ENCODE data around the gene VBP1. TPM values are rescaled to one million over a fixed set of nuclear protein-coding genes. Genes with fewer than 3 reads are reported as not detected.

VBP1 gene
- total RNA-seq, 1 experiment from 2014 or later = 73.6 TPM

Other genes starting within 250 kb of the VBP1 start
- 1.4 and 2.1 TPM in 2 replicates for gene F8, start 193.7 kb upstream of the VBP1 start, total RNA-seq (2014; rRNA removed; shearing (Covaris generic))
- gene FUNDC2, start 189.6 kb upstream of the VBP1 start, total RNA-seq (2014; rRNA removed; shearing (Covaris generic)) = 50.0 and 56.0 TPM in 2 replicates
- 10.0 and 13.4 TPM in 2 replicates for gene CMC4, start 145.3 kb upstream of the VBP1 start, total RNA-seq (2014; rRNA removed; shearing (Covaris generic))
- gene MTCP1, start 145.3 kb upstream of the VBP1 start, total RNA-seq (2014; rRNA removed; shearing (Covaris generic)) = 5.9 and 9.3 TPM in 2 replicates
- 7.9 and 9.9 TPM in 2 replicates for gene BRCC3, start 145.0 kb upstream of the VBP1 start, total RNA-seq (2014; rRNA removed; shearing (Covaris generic))
- 3.6 and 4.4 TPM in 2 replicates for gene RAB39B, start 48.0 kb downstream of the VBP1 start, total RNA-seq (2014; rRNA removed; shearing (Covaris generic))
- gene CLIC2, start 118.2 kb downstream of the VBP1 start, total RNA-seq (2014; rRNA removed; shearing (Covaris generic)) = 0.59 and 1.1 TPM in 2 replicates
- not detected in 2 replicates for gene F8A2, start 165.6 kb downstream of the VBP1 start, total RNA-seq (2014; rRNA removed; shearing (Covaris generic))
- gene F8A3, start 242.2 kb downstream of the VBP1 start, total RNA-seq (2014; rRNA removed; shearing (Covaris generic)) = 0.10 TPM in 1 of 2 replicates, not detected in the other

Measured in H7 (cell line).